HUES64 (cell line): ENCODE data around the gene TMEM132C.

Experiments
- H3K27ac ChIP-seq: 2 replicates; pipeline ENCODE4 v1.7.0; 2013; ENCODE audit warnings: low read depth, low read length, inconsistent platforms
- H3K27me3 ChIP-seq: 2 replicates; pipeline ENCODE4 v1.6.1; 2013; ENCODE audit warnings: mild to moderate bottlenecking, low read length; ENCODE audit not compliant: insufficient read depth
- H3K36me3 ChIP-seq: 2 replicates; pipeline ENCODE4 v1.6.1; 2013; ENCODE audit warnings: mild to moderate bottlenecking, low read length; ENCODE audit not compliant: insufficient read depth
- H3K4me1 ChIP-seq: 2 replicates; pipeline ENCODE4 v1.6.1; 2013; ENCODE audit warnings: mild to moderate bottlenecking, low read length, moderate library complexity; ENCODE audit not compliant: insufficient read depth
- H3K4me3 ChIP-seq: 2 replicates; pipeline ENCODE4 v1.5.1; 2013; ENCODE audit warnings: mild to moderate bottlenecking, low read length, moderate library complexity
- H3K9ac ChIP-seq: 2 replicates; pipeline ENCODE4 v1.6.1; 2013; ENCODE audit warnings: mild to moderate bottlenecking, low read depth, low read length
- H3K9me3 ChIP-seq: 2 replicates; pipeline ENCODE4 v1.6.1; 2013; ENCODE audit warnings: low read depth, low read length; ENCODE audit not compliant: insufficient read depth
- WGBS: fragments of 150-250, 120-280 bp; methylation state at CpG from one replicate; pipeline ENCODE4 v1.1.7; 2013; ENCODE audit warnings: missing lambda C conversion rate; 5-methylcytosine and 5-hydroxymethylcytosine counted together

TMEM132C gene

GRCh38 chr12:128288357-128288756, 21.4 kb downstream of the TMEM132C start:
- 41% methylated on average over 2 of the region's 2 CpGs for WGBS
- Histone ChIP-seq H3K36me3 (no peaks in the 10 kb centered on the region), H3K9ac (no peak overlapping the region), H3K4me3 (no peak overlapping the region), H3K4me1 (peaks cover 6% of the 10 kb centered on the region; the same call in 1 of the 2 replicates), H3K27ac (no peak overlapping the region), H3K27me3 (no peaks in the 10 kb centered on the region; the same call in 1 of the 2 replicates), H3K9me3 (peaks cover 3% of the 10 kb centered on the region; the same call in 1 of the 2 replicates)

GRCh38 chr12:128288896-128289295, 21.9 kb downstream of the TMEM132C start:
- no peaks in the 10 kb centered on the region for H3K36me3 ChIP-seq
- H3K4me3 ChIP-seq, result no peak overlapping the region
- 85% methylated on average over 13 of the region's 13 CpGs for WGBS
- H3K27ac ChIP-seq, result no peak overlapping the region
- H3K9ac ChIP-seq, result no peak overlapping the region
- peaks cover 6% of the 10 kb centered on the region; the same call in 1 of the 2 replicates for H3K4me1 ChIP-seq
- no peaks in the 10 kb centered on the region; the same call in 1 of the 2 replicates for H3K27me3 ChIP-seq
- H3K9me3 ChIP-seq, result no peaks in the 10 kb centered on the region

GRCh38 chr12:128290938-128291337, 24.0 kb downstream of the TMEM132C start:
- Histone ChIP-seq H3K9ac (no peak overlapping the region), H3K4me1 (peaks cover 6% of the 10 kb centered on the region; the same call in 1 of the 2 replicates), H3K4me3 (no peak overlapping the region), H3K36me3 (no peaks in the 10 kb centered on the region), H3K27ac (no peak overlapping the region), H3K27me3 (peaks cover 3% of the 10 kb centered on the region), H3K9me3 (no peaks in the 10 kb centered on the region)
- WGBS, result 80% methylated on average over 6 of the region's 6 CpGs

GRCh38 chr12:128298091-128298748, 31.2 kb downstream of the TMEM132C start:
- H3K27me3 ChIP-seq, result peaks cover 51% of the 10 kb centered on the region
- H3K36me3 ChIP-seq, result no peaks in the 10 kb centered on the region
- peak overlapping the region; percentile 10; the same call in 1 of the 2 replicates for H3K4me3 ChIP-seq
- no peaks in the 10 kb centered on the region for H3K9me3 ChIP-seq
- peaks cover 16% of the 10 kb centered on the region for H3K4me1 ChIP-seq
- no peak overlapping the region for H3K9ac ChIP-seq
- H3K27ac ChIP-seq, result no peak overlapping the region
- 22% methylated on average over 8 of the region's 11 CpGs for WGBS

- Histone ChIP-seq H3K36me3 (no peaks in the 10 kb centered on the region), H3K27me3 (peaks cover 12% of the 10 kb centered on the region), H3K4me1 (no peaks in the 10 kb centered on the region), H3K9ac (no peak overlapping the region), H3K27ac (no peak overlapping the region), H3K9me3 (no peaks in the 10 kb centered on the region), H3K4me3 (no peak overlapping the region)
- WGBS, result 94% methylated on average over 6 of the region's 10 CpGs
Observed at GRCh38 chr12:128305336-128305892, 38.4 kb downstream of the TMEM132C start.

- Histone ChIP-seq H3K4me3 (no peak overlapping the region), H3K9me3 (no peaks in the 10 kb centered on the region), H3K4me1 (no peaks in the 10 kb centered on the region), H3K27ac (no peak overlapping the region), H3K9ac (no peak overlapping the region), H3K27me3 (no peaks in the 10 kb centered on the region), H3K36me3 (no peaks in the 10 kb centered on the region)
- whole genome bisulfite sequencing, result 96% methylated on average over 2 of the region's 2 CpGs
Observed at GRCh38 chr12:128307791-128308190, 40.8 kb downstream of the TMEM132C start.

GRCh38 chr12:128312661-128313060, 45.7 kb downstream of the TMEM132C start:
- Histone ChIP-seq H3K9ac (no peak overlapping the region), H3K4me3 (no peak overlapping the region), H3K4me1 (peaks cover 15% of the 10 kb centered on the region; the same call in 1 of the 2 replicates), H3K9me3 (no peaks in the 10 kb centered on the region), H3K27me3 (no peaks in the 10 kb centered on the region), H3K36me3 (no peaks in the 10 kb centered on the region), H3K27ac (no peak overlapping the region)
- WGBS, result 97% methylated on average over 2 of the region's 2 CpGs

GRCh38 chr12:128313931-128314330, 47.0 kb downstream of the TMEM132C start:
- no peak overlapping the region for H3K9ac ChIP-seq
- 91% methylated on average over 2 of the region's 2 CpGs for WGBS
- no peak overlapping the region for H3K4me3 ChIP-seq
- no peaks in the 10 kb centered on the region for H3K9me3 ChIP-seq
- no peaks in the 10 kb centered on the region for H3K27me3 ChIP-seq
- peaks cover 22% of the 10 kb centered on the region; the same call in 1 of the 2 replicates for H3K4me1 ChIP-seq
- no peak overlapping the region for H3K27ac ChIP-seq
- no peaks in the 10 kb centered on the region for H3K36me3 ChIP-seq

GRCh38 chr12:128314611-128315010, 47.6 kb downstream of the TMEM132C start:
- Histone ChIP-seq H3K27ac (no peak overlapping the region), H3K4me1 (peaks cover 22% of the 10 kb centered on the region; the same call in 1 of the 2 replicates), H3K36me3 (no peaks in the 10 kb centered on the region), H3K9ac (no peak overlapping the region), H3K9me3 (no peaks in the 10 kb centered on the region), H3K27me3 (no peaks in the 10 kb centered on the region), H3K4me3 (no peak overlapping the region)
- 77% methylated on average over 3 of the region's 3 CpGs for WGBS

GRCh38 chr12:128316078-128316477, 49.1 kb downstream of the TMEM132C start:
- H3K36me3 ChIP-seq, result no peaks in the 10 kb centered on the region
- peaks cover 22% of the 10 kb centered on the region; the same call in 1 of the 2 replicates for H3K4me1 ChIP-seq
- no peaks in the 10 kb centered on the region for H3K27me3 ChIP-seq
- H3K27ac ChIP-seq, result no peak overlapping the region
- WGBS, result 90% methylated on average over 6 of the region's 6 CpGs
- no peaks in the 10 kb centered on the region for H3K9me3 ChIP-seq
- no peak overlapping the region for H3K9ac ChIP-seq
- H3K4me3 ChIP-seq, result no peak overlapping the region

- H3K27me3 ChIP-seq, result no peaks in the 10 kb centered on the region
- H3K9me3 ChIP-seq, result no peaks in the 10 kb centered on the region; the same call in 1 of the 2 replicates
- peaks cover 22% of the 10 kb centered on the region; the same call in 1 of the 2 replicates for H3K4me1 ChIP-seq
- no peak overlapping the region for H3K4me3 ChIP-seq
- no peak overlapping the region for H3K9ac ChIP-seq
- no peak overlapping the region for H3K27ac ChIP-seq
- H3K36me3 ChIP-seq, result no peaks in the 10 kb centered on the region
- WGBS, result 97% methylated on average over 3 of the region's 4 CpGs
Observed at GRCh38 chr12:128316973-128317526, 50.1 kb downstream of the TMEM132C start.
